Left forelimb (tissue), 1 donor: ENCODE measurements around the gene ZBTB42.

ENCODE experiments used
- DNase-seq: peaks from one replicate; pipeline ENCODE4 v3.0.0-alpha.2; 2018; ENCODE audit warnings: low spot score

ZBTB42 gene

DNA sequence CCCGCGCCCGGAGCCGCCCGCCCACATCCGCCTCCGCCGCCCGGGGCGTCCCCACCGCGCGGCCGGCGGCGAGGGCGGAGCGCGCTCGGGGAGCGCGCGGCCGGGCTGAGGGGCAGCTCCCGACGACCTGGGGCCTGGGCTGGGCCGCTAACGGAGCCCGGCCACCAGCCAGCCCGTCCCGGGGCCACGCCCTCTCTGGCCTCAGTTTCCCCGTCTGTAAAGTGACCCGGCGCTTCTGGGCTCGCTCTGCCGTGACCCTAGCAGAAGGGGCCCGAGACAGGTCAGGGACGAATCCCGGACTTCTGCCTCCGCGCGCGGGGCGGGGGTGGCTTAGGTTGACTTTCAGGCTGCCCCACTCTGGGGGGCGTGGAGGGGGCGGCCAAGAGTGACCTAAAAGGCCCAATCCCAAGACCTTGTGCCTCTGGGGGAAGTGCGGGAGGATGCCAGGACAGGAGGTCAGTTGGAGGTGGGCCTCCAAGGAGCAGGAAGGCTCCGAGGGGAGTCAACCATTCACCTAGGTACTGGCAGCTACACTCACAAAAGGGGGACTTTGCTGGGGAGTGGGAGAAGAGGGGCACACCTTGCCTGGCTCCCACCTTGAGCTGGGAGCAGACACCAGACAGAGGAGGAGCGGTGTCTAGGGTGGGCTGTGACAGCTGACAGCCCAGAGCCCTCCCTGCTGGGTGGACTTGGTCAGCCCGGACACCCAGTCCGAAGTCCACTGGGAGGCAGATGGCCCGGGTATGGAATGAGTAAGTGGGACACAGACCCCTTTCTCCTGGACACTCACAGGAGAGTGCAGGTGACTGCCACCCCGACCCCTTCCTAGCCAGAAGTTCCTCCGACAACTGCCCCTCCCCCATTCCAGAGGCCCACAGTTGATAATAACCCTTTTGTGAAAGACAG, 4.9 kb upstream of the ZBTB42 start:
- no peak for DNase-seq

DNA sequence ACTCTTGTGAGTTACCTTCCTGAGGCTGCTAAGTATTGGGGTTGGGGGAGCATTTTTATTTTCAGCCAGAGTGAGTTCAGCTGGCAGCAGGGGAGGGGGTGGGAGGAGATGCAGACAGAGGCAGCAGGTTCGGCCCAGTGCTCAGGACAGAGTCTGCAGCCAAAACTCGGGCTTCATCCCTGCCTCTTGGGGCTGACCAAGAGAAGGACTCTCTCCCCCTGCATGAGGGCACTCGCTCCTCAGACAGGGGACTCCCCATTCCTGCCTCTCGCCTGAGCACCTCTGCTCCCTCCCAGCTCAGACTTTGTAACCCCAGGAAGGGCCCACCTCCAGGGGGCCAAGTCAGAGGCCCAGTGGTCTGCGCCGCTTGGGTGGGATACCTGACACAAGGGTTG, 4.2 kb upstream of the ZBTB42 start:
- DNase-seq: no peak

DNA sequence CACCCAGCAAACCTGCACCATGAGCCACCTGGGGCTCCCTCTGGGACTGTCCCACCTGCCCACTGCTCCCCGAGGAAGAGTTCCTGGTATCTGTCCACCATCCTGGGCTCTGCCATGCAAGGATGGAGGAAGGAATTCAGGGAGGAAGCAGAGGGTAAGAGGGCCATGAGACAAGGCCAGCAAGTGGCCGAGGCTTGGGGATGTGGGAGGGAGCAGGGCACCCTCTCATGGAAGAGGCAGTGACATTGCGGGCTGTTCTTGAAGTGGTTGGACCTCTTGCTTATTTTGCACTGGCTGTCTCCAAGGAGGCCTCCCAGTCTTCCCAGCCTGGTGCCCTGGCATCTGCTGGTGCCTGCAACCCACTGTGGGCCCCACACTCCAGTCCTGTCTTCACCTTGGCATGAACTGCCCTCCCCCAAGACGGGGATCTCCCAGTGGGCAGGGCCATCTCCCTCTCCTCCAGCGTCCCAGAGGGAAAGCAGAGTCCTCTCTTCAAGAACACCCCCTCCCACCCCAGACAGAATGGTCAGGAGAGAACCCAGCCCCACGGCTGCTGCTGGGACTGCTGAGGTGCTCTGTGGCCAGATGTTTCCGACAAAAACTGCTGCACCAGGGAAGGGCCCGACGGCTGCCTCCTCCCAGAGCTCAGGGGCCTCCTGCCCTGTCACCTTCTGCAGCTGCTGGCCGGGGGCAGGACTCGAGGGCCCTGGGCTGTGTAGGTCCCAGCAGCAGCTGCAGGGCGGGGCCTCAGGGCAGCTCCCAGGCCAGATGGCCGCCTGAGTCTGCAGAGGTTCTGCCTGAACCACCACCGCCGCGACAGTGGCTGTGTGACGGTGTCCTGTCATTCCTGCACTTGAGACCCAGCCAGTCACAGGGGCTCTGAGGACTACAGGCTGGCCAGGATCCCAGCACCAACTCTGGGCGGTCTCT, 3.5 kb upstream of the ZBTB42 start:
- no peak for DNase-seq

DNA sequence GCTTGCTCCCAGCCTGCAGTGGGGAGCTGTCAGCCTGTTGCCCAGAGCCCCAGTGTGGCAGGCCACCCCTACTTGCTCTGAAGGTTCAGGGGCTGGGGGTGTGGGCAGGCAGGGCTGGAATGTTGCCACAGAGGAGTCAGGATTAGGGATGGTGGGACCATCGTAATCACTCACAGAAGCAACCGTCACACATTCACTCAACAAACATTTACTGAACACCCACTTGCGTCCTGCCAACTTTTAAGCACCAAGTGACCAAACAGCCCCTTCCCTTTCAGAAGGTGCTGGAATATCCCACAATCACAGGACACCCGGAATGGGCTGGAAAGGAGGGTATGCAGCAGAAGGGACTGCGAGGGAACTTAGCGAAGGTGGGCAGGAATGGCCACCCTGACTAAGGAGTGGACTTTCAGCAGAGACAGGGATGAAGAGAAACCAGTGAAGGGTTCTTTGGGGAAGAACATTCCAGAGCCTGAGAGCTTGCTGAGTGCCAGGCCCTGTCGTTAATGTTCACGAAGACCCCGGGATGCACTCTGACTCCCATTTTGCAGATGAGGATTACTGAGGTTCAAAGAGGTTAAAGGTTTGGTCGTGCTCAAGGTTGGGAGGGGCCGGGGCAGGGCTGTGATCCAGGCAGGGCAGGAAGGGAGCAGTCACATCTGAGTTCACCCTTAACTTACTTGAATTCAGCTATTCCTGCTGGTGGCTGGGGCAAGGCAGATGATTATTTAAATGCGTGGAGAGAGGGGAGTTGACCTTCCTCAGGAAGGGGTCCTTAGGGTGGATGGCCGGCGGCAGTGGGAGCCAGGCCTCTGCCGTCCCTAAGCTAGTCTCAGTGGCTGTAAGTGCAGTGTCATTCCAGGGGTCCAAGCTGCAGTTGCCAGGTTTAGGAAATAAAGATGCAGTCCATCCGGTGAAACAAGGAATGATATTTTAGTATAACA, 2.3 kb upstream of the ZBTB42 start:
- no peak for DNase-seq

DNA sequence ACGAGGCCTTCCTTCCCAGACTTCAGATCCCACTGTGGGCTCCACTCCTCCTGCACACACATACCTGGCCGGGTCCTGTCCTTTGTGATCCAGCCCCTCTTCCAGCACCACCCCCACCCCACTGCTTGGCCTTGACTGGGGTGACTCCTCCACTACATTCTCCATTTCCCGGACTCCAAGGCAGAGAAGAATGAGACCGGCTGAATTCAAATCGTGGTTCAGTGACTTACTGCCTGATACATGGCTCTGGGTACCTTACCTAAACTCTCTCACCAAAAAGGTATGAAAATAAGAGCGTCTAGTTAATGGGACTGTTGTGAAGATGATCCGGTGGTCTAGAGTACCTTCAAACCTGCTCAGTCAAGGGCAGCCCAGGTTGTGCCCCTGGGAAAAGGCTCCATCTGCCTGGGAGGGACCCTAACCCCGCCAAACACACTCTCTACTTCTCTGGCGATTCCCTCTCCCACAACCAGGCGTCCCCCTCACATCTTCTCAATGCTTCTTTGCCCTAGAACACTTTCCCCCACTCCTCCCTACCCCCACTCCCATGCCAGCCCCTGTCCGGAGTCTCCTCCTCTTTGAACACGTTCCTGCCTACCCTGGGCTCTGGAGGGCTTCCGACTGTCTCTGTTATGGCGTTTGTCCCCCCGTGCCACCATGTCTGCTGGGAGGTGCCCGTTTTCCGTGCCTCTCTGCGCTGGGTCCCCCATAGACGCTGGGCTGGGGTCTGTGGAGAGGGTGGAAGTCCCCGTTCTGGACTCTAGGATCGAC, 1.5 kb upstream of the ZBTB42 start:
- DNase-seq: no peak

DNA sequence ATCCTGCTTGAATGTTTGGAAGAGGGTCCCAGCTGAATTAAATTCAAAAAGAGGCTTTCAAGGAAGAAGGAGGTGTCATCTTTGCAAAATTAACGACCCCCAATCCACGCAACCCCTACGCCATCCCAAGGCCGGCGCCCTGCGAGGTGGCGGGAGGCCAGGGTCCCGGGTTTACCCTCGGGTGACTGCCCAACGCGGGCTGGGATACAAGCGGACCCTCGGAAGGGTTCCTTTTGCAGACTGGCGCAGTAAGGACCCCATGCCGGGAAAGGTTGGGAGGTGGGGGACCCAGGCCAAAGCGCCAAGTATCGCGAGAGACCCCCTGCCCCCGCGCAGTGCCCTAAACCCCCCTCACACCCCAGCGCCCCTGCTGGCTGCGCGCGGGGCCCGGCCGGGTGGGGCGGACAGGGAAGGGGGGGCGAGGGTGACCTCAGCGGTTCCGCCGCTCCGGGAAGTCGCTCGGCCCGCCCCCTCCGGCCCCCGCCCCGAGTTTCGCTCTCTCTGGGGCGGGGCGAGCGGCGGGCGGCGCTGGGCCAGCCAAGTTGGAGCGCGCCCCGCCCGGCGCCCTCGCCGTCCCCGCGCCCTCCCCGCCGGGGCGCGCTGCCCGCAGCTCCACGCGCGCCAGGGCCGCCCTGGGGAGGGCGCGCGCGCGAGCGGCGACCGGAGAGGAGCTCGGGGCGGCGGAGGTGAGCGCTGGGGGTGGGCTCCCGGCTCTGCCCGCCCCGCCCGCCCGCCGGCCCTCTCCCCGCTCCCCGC, 708 bp upstream of the ZBTB42 start:
- peak; percentile 87 for DNase-seq

DNA sequence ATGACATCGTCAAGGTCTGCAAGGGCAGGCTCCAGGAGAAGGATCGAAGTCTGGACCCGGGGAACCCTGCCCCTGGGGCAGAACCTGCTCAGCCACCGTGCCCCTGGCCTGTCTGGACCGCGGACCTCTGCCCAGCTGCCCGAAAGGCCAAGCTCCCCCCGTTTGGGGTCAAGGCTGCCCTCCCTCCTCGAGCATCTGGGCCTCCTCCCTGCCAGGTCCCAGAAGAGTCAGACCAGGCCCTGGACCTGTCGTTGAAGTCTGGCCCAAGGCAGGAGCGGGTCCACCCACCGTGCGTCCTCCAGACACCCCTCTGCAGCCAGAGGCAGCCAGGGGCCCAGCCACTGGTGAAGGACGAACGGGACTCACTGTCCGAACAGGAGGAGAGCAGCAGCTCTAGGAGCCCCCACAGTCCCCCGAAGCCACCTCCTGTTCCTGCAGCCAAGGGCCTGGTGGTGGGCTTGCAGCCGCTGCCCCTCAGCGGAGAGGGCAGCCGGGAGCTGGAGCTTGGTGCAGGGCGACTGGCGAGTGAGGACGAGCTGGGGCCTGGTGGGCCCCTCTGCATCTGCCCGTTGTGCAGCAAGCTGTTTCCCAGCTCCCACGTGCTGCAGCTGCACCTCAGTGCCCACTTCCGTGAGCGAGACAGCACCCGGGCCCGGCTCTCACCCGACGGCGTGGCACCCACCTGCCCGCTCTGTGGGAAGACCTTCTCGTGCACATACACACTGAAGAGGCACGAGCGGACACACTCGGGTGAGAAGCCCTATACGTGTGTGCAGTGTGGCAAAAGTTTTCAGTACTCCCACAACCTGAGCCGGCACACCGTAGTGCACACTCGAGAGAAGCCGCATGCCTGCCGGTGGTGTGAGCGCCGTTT, 856 bp downstream of the ZBTB42 start:
- DNase-seq: no peak

DNA sequence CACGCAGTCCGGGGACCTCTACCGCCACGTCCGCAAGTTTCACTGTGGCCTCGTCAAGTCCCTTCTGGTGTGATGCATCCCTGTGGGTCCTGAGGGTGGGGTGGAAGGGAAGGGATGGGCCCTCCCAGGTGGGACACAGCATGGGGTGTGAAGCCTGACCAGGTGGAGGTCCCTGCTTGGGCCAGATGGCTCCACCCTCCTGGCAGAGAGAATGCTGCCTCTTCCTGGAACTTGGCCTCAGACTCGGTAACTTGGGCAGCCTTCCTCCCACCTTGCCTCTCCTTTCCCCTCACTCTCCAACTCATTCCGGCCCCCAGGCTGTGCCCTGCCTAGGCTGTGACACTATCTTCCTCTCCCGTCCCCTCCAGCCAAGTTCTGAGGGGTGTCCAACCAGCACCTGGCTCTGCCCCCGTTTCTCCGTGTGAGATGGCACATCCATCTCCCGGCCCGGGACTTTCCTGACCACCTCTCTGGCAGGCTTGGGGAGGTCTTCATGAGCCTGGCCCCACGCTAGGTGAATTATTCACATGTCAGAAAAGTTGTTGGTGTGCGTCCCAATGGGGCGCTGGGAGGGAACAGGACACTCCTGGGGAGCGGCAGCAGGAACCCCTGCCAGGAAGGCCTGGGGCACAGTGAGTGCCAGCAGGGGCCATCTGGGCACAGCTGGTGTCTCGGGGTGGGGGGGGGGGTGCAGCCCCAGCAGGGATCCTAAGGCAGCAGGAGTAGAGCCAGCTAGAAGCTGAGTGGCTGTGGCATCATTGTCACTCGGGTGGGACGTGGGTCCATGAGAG, 1.7 kb downstream of the ZBTB42 start:
- DNase-seq: no peak

DNA sequence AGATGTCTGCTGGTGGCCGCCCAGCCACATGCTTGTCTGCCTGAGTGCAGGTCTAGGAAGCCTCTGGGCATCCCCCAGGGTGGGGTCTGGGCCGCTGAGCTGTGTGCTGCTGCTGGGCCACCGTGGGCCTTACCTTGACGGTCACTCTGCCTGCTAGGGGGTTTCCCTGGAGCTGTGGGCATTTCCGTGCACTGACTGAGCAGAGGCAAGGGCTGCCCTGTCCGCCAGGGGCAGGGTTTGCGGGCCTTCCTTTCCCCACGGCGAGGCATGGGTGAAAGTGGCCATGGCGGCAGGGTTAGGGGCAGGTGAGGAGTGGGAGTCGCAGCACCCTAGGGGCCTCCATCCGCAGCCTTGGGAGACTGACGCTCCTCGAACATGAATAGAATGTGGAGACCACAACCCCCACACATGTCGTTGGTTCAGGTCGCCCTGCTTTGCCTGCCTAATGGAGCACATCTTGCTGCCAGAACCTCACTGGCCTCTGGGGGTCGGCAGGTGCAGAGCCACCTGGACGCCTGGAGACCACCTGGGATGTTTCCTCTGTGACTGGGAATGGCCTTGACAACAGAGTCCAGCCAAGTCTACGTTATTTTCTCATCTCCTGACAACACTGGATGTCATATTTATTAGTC, 2.5 kb downstream of the ZBTB42 start:
- DNase-seq: no peak

DNA sequence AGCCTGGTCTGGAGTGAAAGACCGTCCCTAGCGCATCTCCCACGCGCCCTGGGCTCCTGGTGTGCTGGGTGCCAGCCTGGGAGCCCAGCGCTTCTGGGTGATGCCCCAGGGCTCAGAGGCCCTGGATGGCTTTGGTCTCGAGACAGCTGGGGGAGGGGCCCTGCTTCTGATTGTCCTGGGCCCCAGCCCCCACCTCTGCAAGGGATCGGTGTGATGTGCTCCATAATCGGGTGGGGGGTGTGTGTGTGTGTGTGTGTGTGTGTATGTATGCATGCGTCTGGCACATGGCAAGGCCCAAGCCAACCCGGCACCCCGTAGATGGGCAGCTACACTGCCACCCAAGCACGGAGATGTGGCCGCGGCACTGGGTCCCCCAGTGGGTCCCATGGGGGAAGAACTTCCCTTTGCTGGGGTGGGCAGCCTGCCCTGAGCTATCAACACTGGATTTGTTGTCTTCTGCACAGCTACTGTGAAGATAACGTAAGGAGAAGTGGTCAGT, 3.1 kb downstream of the ZBTB42 start:
- DNase-seq: no peak

DNA sequence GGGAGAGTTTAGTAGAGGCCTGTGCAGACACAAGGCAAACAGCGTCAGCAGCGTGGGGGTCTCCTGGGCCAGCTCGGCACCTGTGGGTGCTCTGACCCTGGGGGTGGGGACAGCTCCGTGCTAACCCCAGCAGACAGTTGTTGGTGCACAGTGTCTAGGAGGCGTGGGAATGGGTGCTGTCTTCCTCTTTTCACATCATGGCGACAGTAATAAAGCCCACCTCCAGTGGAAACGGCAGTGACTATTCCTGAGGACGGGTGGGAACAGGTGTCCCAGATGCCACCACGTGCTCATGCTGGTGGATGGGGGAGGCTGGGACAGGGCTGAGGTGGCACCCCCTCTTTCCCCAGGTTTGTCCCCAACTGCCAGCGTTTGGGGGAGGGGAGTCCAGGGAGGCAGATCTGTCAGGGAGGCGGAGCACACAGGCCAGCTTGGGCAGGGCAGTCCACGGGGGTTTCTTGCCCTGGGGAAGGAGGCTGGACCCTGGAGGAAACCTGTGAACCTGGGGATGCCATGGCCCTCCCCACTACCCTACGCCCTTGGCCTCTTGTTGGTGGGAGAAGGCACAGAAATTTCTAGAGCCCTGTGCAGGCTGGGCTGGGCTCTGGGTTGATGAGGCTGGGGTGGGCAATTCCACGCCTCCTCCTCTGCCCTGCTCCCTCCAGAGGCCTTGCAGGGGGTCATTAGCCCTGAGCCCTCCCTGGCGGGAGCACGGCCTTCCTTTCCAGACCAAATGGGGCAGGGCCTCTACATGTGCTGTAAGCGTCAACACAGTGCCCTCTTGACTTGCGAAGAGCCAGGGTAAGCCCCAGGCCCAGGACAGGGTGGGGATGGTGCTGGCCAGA, 3.8 kb downstream of the ZBTB42 start:
- no peak for DNase-seq

DNA sequence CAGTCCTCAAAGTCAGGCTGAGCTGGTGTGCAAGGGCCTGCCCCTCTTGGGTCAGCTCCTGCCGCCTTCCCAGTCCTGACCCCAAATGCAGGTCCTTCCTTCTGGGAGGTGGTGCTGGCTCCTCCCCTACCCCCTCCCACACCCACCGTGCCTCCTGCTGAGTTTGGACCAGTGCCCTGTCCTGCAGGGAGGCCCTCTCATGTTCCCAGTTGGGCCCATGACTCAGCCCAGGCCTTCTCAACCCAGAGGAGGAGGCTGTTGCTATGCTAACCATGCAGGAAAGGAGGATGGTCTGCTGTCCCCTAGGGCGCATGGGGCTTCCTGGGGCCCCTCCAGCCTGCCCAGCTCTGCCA, 4.4 kb downstream of the ZBTB42 start:
- DNase-seq: no peak

DNA sequence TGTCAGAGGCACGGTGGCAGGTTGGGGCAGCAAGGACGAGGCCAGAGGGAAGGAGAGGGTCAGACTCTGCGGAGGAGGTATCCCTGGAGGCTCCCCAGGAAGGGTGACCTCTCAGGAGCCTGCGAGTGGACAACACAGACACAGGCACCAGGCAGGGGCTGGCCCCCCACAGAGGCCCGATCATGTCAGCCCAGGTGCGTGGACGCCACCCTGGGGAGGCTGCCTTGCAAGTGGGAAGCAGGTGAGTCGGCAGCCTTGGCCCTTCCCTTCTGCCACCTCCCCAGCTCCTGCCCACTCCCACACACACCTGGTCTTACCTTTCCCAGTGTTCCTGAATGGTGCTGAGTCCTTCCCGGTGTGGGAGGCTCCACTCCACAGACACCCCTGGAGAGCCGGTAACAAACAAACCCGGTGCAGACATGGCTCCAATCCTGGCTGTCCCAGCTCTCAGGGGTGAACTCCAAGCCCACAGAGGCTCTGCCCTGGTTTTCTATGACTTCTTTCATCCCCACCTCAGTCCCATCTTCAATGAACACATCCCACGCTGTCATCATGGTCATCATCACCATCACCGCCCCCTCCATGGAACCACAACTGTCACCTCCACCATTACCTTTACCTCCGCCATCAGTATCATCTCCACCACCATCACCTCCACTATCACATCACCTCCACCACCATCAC, 5.2 kb downstream of the ZBTB42 start:
- no peak for DNase-seq

DNA sequence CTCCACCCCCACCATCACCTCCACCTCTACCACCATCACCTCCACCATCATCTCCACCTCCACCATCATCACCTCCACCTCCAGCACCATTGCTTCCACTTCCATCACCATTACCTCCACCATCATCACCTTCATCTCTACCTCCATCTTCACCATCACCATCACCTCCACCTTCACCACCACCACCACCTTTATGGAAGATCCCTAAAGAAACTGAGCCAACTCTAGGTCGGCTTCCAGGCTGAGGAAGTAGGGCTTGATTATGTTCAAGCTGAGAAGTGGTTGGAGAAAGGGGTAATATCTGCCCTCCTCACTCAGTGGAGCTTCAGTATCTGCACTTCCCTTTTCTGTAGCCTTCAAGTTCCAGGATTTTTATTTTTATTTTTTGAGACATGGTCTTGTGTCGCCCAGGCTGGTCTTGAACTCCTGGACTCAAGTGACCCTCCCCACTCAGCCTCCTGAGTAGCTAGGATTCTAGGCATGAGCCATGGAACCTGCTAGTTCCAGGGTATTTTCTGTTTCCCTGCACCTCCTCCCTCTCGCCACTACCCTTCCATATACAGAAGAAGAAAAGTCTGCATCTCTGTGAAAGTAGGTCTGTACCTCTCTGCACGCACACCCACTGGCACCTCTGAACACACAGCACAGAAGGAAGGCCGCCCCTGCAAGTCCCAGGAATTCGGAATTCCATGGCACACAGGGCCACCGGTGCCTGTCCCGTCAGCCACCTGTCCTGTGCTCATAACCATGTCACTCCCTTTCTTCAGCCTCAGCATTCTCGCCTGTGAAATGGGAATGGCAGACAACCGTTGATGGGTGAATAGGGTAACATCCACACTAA, 5.9 kb downstream of the ZBTB42 start:
- no peak for DNase-seq

DNA sequence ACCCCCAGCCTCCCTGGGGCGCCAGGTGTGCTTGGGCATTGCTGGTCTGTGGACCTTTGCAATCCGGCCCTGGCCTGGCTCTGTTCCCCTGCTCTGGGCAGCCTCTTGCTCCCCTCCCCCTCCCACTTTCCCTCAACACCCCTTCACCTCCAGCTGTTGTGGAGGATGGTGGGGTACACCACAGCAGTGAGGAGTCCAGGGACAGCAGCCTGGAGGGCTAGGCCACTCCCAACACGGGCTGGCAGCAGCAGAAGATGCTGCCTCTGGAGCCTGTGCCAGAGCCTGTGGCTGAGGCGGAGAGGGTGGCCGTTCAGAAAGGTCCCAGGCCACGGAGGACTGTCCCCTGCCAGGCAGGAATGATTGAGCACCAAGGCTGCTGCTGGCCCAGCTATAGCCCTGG, 7.6 kb downstream of the ZBTB42 start:
- DNase-seq: no peak
